C4-2B (cell line): Measurements from ENCODE around the gene RBMX2.

Experiments used
- CTCF ChIP-seq: fragments of 450-650 bp; conservative IDR thresholded peaks from 2 replicates; pipeline ENCODE4 v1.5.1; 2017; ENCODE audit warnings: mild to moderate bottlenecking
- ZFX ChIP-seq: fragments of 450-650 bp; IDR thresholded peaks from 2 replicates; pipeline ENCODE4 v1.6.1; 2017

- TF ChIP-seq CTCF (no peak), ZFX (no peak)
Measured at GRCh38 chrX:130446974-130447373, 45.2 kb downstream of the RBMX2 start.
